GM18870 (cell line): Measurements from ENCODE around the gene LHX4.

Source experiments
- ATAC-seq: cut with Tn5 transposase; IDR thresholded peaks from one replicate; pipeline ENCODE4 v1.9.1; 2021; ENCODE audit warnings: moderate library complexity; ENCODE audit not compliant: unreplicated experiment

LHX4 gene

DNA sequence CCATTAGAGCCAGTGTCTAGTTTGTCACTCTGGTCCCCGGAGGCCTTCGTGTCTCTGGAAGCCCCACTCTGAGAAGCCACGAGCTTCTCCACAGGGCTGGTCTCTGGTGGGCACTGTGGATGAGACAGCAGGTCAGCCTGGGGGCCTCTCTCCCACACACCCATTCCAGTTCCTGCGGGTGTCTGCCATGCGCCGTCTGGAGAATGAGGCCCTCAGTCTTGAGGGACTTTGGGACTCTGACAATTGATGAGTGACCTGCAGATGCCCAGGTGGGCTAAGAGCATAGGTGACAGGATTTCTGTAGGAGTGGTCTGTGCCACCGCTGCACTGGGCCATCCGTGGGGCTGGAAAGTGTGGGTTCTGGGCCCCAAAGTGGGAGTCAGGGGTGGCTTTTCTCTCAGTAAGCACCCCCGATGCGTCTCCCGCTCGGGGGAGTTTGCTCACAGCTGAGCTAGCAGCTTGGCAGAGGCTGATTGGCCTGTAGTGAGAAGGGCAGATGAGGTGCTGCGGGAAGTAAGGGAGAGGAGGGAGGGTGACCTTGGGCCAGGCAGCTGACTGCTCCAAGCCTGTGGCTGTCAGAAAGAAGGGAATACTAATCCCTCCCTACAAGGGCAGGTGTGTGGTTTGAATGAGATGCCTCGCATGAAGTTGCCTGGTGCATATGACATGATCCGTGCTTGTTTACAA lies 26.4 kb downstream of the LHX4 start:
- ATAC-seq = no peak

DNA sequence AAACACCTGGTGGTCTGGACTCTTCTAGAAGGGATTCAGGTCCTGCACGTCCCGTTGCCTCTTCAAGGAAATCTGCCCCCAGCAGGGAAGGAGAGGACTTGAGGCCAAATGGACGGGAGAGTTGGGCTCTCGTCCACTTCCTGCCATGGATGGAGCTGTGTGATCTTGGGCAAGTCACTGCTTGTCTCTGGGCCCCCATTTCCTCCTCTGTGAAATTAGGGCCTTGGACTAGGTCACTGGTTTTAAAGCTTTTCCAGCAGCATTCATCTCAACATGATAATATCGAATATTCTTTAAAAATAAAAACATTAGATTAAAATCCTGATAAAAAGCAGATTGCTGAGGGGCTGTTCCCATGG lies 26.9 kb downstream of the LHX4 start:
- no peak for ATAC-seq

DNA sequence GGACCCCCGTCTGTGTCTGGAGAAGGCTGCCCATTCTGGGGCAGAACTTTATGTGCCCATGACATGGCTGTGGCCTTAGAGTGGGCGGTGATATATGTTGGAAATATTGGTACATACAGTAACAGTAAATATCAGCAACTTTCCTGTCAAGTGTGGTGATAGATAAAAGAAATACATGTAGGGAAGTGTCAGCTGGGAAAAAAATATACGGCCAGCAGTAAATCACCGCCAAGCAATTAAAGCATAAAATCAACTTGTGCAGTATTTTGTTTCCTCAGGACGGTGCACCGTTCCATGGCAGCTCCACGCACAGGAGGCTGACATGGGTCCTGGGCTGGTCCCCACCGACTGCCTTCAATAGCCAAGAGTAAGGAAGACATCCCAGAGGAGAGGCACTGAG lies 27.4 kb downstream of the LHX4 start:
- no peak for ATAC-seq

DNA sequence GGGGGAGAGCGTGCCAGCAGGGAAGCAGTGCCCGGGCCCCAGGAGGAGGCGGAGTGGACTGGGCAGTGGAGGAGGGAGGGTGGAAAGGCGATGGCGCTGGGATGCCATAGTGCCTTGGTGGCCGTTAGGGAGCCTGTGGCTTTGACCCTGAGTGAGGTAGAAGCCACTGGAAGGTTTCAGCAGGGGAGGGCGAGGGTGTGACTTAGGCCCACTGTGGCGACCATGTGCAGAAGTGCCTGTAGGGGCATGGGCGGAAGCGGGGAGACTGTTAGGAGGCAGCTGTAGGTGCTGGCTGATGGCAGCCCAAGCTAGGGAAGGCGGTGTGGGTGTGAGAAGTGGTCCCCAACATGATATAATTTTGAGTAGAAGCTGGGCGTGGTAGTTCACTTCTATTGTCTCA lies 28.2 kb downstream of the LHX4 start:
- no peak for ATAC-seq

DNA sequence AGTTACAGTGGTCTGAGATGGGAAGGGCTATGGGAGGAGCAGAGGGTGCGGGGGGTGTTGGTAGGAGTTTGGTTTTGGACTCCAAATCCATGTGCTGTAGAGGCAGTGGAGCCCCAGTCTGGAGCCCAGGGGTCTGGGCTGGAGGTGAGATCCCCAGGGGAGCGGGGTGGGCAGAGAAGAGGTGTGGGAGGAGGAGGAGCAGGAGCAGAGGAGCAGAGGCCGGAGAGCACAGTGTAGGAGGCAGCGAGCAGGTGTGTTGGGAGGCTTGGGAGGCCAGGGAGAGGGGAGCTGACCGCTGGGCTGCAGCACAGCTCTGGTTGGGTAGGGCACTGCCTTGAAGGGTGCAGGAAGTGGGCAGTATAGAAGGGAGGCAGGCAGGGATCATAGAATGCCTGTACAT lies 28.9 kb downstream of the LHX4 start:
- ATAC-seq = no peak

DNA sequence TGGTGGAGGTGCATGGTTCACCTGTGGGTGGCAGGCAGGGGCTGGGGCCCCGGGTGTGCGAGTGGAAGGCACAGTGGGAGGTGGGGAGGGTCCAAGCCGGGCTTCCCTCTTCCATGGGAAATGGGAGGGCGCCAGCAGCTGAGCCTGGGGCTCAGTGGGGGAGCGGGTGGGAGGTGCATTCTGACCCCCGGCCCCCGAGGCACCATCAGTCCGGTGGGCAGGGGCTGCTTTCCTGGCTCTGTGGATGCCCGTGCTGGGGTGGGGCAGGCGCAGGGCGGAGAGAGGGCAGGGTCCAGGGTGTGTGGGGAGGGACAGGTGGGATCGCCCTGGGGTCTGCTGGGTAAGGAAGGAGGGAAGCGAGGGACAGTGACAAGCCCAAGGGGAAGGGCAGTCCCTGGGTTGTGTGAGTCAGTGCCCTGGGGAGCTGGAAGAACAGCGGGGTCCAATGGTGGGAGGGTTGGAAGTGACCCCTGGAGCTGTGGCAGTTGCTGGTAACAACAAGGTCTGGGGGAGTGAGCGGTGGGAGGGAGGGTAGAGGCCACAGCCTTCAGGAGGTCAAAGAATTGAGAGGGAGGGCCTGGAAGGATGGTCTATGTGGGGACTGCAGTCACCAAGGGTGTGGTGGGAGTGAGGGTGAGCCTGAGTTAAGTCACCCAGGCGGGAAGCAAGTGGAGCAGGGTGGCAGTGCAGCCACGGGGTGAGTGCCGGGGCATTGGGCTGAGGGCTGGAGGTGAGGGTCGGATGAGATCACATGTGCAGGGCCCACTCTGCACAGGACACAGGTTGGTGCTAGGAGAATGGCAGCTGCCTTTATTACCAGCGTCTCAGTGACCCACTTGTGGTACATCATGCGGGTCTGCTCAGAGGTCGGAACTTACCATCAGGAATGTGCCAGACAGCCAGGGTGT lies 29.6 kb downstream of the LHX4 start:
- no peak for ATAC-seq

DNA sequence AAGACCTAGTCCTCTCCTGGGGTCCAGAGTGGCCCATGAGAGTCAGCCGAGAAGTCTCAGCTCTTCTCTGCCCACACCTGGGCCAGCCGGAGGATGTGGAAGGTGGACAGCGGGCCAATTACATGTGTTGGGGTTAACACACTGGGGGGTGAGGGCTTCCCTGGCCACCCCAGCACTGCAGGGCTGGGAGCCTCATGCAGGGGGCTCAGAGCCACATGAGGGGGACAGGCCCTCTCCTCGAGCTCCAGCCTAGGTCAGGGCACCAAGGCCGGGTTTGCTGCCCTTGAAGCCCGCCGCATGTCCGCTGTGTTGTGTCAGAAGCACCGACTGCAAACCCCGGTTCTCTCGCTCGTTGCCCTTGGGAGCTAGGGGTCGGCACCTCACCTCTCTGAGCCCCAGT lies 30.5 kb downstream of the LHX4 start:
- no peak for ATAC-seq

DNA sequence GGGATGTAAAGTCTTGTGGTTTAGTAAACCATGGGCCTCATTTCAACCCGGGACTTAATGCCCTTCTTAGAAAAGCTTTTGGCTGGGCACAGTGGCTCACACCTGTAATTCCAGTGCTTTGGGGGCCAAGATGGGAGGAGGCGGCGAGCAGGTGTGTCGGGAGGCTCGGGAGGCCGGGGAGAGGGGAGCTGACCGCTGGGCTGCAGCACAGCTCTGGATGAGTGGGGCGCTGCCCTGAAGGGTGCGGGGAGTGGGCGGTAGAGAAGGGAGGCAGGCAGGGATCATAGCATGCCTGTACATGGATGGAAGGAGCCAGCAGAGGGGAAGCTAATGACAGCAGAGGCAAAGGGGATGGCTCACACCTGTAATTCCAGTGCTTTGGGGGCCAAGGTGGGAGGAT lies 31.0 kb downstream of the LHX4 start:
- ATAC-seq = no peak

DNA sequence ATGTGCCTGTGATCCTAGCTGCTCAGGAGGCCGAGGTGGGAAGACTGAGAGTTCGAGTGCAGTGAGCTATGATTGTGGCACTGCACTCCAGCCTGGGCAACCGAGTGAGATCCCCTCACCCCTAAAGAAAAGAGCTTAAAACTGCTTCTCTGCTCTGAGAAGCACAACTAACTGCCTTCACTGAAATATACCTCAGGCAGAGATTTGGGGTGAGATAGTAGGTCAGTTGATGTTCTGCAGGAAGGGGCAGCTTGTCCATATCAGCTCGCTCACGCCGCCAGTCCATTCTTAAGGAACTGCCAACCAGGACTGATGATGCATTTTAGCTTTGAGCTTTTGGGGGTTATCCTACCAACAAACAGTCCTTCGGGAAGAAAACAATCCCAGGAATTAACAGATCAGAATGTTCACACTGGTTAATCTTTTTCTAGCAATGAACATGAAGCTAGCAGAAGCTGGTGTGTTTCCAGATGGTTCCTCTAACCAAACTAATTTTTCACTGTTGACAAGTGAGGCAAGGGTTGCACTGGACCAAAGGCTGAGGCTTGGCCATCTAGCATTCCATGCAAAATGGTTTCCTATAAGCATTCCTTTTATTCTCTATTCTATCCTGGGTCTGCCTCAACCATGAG lies 31.6 kb downstream of the LHX4 start:
- no peak for ATAC-seq

DNA sequence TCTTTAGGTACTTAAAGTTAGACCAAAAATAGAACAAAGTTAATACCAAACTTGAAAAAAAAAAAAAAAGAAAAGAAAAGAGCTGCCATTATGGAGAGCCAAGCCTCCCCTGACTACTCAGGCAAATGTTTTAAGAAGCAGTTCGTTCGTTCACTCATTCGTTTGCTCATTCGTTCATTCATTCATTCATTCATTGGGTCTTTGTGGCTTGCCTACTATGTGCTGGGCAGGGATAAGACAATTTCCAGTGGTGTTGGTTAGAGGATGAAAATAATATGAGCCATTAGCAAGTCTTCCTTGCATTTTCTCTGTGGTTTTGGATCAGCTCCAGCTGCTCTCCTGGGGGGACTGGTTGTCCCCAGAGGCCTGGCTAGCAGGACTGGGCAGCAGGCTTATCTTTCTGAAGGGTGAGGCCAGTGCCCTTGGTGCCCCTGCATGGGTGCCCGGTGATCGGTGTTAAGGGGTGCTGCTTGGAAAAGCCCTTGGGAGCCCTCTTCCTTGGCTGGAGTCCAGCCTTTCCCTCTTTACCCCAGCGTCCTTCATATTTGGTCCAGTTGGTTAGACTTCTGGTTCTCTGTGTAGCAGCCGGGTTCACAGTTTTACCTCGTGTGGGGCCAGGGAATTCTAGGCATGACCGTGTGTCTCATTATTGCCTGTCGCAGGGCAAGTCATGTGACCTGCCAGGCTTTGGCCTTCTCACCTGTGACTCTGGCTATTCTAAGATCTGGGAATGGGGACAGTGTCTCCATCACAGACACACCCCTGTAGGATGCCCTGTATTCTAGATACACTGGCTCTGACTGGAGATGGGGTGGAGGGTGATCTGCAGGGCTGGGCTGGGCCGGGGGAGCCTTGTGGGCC lies 32.8 kb downstream of the LHX4 start:
- no peak for ATAC-seq

DNA sequence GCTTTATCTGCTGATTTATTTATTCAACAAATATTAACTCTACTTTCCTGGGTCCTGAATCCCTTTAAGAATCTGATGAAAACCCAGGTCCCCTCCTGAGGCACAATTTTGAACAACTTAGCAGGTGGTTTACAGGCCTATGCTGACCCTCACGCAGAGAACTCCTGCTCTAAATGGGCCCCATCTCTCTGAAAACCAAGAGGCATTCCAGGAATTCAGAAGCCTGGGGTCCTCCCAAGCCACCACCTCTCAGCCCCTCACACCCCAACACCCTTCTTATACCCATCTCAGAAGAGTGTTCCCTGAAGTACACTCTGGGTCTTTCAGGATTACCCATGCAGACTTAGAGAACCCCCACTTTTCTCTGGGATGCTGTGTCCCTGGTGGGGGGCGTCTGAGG lies 34.5 kb downstream of the LHX4 start:
- no peak for ATAC-seq

DNA sequence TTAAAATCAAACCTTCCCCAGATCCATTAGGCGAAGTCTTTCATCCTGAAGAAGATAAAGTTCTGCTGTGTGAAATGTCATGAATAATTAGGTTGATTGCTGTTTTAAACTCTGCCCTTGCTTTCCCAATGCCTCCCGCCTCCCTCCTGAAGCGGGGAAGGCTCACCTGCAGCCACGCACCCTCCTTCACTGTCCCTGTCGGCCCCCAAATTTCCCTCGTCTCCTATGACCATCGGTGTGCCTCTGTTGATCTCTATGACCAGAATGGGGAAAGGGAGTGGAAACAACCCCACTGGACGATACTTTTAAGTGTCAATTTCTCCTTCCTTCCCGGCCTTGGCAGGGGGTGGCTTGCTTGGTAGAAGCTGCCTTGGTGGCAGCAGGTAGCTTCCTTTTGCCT lies 35.1 kb downstream of the LHX4 start:
- ATAC-seq = no peak

DNA sequence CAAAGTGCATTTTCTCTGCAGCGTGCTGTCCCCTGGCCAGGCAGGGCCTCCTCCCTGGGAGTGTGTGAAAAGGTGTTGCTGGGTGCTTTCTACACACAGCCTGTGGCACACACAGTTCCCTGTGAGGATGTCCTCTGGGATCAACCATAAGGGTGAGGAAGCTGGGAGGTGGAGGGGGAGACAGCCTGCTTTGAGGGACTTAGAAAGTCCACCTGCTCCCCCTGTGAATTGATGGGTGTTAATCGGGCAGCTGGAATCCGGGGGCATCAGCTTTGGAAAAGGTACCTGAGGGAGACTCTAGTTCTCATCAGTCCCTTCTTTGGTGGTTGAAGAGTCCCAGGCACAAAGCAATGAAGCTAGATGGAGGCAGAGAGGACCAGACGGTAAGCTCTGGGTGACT lies 35.8 kb downstream of the LHX4 start:
- ATAC-seq = no peak

DNA sequence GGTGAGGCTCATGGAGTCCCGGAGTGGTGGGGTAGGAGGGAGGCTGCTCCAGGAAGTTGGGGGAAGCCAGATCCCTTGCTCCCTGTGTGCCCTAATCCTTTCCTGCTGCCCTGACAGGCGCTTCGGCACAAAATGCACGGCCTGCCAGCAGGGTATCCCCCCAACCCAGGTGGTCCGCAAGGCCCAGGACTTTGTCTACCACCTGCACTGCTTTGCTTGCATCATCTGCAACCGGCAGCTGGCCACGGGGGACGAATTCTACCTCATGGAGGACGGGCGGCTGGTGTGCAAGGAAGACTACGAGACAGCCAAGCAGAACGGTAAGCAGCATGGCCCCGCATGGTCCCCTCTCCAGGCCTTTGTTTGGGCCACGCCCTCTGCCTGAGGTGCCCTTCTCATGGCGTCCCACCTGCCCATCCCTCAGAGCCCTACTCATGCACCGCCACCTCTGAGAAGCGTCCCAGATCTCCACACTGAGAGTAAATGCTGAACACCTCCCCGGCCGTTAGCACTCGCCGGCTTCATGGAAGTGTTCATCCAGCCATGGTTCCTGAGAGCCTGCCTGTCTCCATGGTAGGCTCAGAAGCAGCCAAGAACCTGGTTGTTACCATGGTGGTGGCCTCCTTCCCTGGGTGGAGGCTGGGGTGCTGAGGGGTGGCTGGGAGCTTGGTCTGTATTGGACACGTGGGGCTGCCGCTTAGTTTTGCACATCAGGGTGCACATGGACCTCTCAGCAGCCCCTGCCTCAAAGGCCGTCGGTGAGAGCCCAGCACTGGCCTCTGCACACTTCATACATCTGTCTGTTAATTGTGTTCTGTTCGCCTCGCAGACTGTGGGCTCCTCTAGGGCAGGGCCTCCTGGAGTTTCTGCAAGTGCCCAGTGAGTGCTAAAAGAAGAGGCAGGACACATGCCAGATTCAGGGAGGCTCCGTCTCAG lies 36.5 kb downstream of the LHX4 start:
- ATAC-seq = no peak

DNA sequence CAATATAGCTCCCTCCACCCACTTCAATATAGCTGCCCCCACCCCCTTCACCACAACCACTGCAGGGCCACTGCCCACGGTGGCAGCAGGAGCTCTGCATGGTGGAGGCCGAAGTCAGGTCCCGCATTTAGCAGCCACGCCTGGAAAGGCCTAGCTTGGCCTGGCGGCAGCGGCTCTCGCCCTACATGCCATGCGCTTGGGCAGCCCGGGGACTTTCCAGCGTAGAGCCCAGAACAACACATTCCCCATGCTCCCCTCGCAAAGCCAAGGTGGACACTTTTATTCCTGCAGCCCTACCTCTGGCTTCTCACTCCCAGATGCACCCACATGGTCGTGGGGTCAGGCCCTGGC lies 37.1 kb downstream of the LHX4 start:
- no peak for ATAC-seq

DNA sequence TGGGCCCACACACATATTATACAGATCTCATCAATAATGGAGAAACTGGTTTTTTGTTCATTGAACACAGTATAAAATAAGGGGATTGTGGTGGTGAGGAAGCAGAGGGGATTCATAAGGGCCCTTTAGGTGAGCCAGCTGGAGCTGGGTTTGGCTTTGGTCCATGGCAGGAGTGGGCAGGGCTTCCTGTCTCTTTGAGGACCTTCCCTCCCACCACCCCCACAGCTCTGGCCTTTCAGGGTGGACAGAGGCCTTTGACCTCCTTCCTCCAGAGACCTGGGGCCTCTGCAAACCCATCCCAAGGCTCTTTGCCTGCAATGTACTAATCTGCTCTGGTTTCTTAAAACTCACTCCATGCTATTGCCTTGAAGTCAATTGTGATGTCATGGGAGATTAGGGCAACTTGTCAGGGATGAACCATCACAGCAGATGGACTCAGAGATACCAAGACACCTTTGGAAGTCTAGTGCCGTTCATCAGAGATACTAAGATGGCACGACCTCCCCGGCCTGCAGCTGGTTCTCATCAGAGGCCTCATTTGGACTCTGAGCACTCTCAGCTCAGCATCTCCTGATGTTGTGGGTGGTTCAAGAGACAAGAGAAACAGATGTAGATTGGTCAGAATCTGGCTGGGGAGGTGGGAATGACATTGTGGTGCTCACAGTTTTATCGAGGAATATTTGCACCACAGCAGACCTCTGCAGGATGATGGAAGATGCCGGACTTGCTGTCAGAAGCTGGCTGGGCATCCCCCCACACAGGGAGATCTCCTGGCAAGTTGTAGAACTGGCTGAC lies 37.9 kb downstream of the LHX4 start:
- no peak for ATAC-seq

DNA sequence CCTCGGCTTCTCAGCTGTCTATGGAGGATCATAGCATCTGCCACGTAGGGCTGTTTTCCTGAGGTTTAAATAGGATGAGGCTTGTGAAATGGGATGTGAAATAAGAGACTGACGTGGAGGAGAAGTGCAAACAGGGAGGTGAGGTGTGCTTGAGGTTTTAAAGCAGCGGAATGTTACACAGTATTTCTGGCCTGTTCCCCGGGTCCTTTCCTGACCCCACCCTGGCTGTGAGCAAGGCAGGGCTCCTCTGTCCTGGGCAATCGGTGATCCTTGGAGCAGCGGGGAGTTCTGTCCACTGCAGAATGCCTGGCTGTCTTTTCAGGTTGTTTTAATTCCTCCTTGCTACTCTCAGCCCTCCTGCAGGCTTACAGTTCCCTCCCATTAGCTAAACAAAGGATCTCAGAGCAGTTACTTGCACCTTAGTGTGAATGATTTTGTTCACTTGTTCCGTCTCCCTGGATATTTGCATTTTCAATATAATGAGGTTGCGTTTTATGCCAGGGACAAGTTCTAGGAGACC lies 38.6 kb downstream of the LHX4 start:
- no peak for ATAC-seq

DNA sequence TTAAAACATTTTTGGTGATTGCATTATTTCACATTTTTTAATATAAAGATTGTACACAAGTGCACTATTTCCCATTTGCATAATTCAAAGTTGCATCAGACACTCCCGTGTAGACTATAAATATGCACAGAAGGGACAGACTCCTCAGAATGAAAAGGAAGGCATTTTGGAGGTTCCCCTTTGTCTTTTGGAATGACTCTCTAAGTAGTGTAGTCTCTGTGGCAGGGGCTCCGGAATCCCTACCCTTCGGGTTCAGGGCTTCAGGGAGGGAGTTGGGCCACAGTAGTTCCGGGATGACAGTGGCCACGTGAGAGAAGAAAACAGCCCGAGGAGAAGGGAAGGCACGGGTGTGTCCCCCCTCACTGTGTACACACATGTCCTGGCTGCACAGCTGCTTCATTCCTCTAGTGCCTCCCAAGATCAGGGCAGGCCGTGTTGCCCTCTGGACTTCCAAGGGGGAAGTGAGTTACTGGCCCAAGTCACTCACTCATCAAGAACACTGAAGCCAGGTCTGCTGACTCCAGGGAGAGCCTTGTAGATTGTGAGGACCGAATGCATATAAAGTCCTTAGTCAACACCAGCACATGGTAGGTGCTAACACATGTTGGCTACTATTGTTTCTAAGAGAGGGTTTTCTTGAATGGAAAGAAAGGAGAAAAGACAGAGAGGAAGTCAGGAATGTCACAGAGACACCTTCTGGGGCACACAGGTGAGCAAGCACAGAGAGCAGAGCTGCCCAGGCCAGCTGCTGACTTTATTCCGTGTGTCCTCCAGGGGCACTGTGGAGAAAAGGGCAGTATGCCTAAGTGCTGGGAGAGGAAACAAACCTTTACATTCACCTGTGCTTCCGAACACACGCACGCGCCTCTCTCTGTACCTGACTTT lies 39.8 kb downstream of the LHX4 start:
- ATAC-seq = no peak
